MCF 10A (cell line): ENCODE measurements around the gene ZNF407. TPM values are rescaled to one million over a fixed set of nuclear protein-coding genes. Genes with fewer than 3 reads are reported as not detected.
A peak's percentile ranks its signal among the peaks of the same experiment; 100 is the strongest.

ENCODE experiments used
- BruUV-seq: library from RNA; stranded (reverse); fragments of 400-500 nt; replicated peaks from 2 replicates; lab custom pipeline; 2021; lab: Mats Ljungman, UMichigan
- CTCF ChIA-PET: fragments of 300-600 bp; sonication (Branson Sonifier 250); formaldehyde crosslinking; extraction: SDS; loops from one replicate; lab custom pipeline; 2021; ENCODE audit warnings: antibody characterized with exemption, inconsistent platforms; lab: Yijun Ruan, JAX
- POLR2A ChIA-PET: fragments of 300-600, 350-650 bp; sonication (Branson Sonifier 250); formaldehyde crosslinking; extraction: SDS; loops from one replicate; lab custom pipeline; 2020; ENCODE audit warnings: antibody characterized with exemption, inconsistent platforms; lab: Yijun Ruan, JAX
- DNase-seq: peaks from one replicate; pipeline ENCODE4 v3.0.0-alpha.2; 2018; ENCODE audit not compliant: unreplicated experiment
- H3K27ac Mint-ChIP-seq: one replicate; pipeline ENCODE4 v1.8.0; 2022; ENCODE audit warnings: mild to moderate bottlenecking, low read depth, mixed read lengths; ENCODE audit not compliant: unreplicated experiment
- H3K27me3 Mint-ChIP-seq: one replicate; pipeline ENCODE4 v1.8.0; 2022; ENCODE audit warnings: mixed read lengths; ENCODE audit not compliant: insufficient read depth, unreplicated experiment
- H3K36me3 Mint-ChIP-seq: one replicate; pipeline ENCODE4 v1.8.0; 2022; ENCODE audit warnings: mild to moderate bottlenecking, moderate library complexity, mixed read lengths; ENCODE audit not compliant: insufficient read depth, unreplicated experiment
- H3K4me1 Mint-ChIP-seq: one replicate; pipeline ENCODE4 v1.8.0; 2022; ENCODE audit warnings: mixed read lengths; ENCODE audit not compliant: insufficient read depth, unreplicated experiment
- H3K4me3 Mint-ChIP-seq: one replicate; pipeline ENCODE4 v1.8.0; 2022; ENCODE audit warnings: mild to moderate bottlenecking, moderate library complexity, mixed read lengths; ENCODE audit not compliant: unreplicated experiment
- H3K9me3 Mint-ChIP-seq: one replicate; pipeline ENCODE4 v1.8.0; 2022; ENCODE audit warnings: mixed read lengths; ENCODE audit not compliant: unreplicated experiment
- intact Hi-C: fragments of 100-400 bp; cut with micrococcal nuclease; formaldehyde crosslinking; loops from 2 replicates; pipeline ENCODE4 v1.14.1; 2022
- total RNA-seq: library from RNA; stranded (reverse); gene quantifications from 2 replicates; pipeline ENCODE4 v1.2.3, GENCODE V29; 2022
- TF ChIP-seq, protein P1 (sequence below): fragments of 200-600 bp; IDR thresholded peaks from one replicate; pipeline ENCODE4 v1.8.0; 2022; ENCODE audit warnings: antibody characterized with exemption, mild to moderate bottlenecking; ENCODE audit not compliant: unreplicated experiment

ZNF407 gene
- total RNA-seq, 1 experiment from 2014 or later: 9.5 TPM

DNA sequence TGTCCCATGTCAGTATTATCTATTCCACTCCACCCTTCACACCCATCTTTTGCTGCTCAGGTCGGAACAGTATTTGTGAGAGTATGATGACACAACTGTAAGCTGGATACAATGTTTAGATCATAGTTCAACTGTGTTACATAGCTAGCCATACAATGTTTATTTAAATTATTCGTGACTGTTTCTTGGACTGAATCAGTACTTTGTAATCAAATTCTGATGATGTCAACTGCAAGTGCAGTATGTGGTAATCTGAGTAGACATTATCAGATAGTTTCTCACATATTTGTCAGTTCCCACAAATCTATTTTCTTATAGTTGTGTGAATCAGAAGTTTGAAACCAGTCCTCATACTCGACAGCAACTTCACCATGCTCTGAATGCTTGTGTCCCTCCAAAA is 177.6 kb downstream of the ZNF407 start:
- Mint-ChIP-seq H3K27me3 (no peaks in the 10 kb centered on the region), H3K4me3 (no peak overlapping the region), H3K27ac (peak overlapping the region; percentile 28), H3K4me1 (peaks cover 16% of the 10 kb centered on the region), H3K9me3 (no peaks in the 10 kb centered on the region), H3K36me3 (peaks cover 7% of the 10 kb centered on the region)
- intact Hi-C loops: no loop called here
- TF ChIP-seq, protein P1, sequence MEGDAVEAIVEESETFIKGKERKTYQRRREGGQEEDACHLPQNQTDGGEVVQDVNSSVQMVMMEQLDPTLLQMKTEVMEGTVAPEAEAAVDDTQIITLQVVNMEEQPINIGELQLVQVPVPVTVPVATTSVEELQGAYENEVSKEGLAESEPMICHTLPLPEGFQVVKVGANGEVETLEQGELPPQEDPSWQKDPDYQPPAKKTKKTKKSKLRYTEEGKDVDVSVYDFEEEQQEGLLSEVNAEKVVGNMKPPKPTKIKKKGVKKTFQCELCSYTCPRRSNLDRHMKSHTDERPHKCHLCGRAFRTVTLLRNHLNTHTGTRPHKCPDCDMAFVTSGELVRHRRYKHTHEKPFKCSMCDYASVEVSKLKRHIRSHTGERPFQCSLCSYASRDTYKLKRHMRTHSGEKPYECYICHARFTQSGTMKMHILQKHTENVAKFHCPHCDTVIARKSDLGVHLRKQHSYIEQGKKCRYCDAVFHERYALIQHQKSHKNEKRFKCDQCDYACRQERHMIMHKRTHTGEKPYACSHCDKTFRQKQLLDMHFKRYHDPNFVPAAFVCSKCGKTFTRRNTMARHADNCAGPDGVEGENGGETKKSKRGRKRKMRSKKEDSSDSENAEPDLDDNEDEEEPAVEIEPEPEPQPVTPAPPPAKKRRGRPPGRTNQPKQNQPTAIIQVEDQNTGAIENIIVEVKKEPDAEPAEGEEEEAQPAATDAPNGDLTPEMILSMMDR: no peak
- ChIA-PET CTCF (interaction anchor here (1.0 kb wide), 1 partner anchor 16 kb away, joined by 3 read pairs; no protein-coding TSS in a partner anchor), POLR2A (no interaction called here)
- DNase-seq: peak; percentile 3
- BruUV-seq: no TSS peak

DNA sequence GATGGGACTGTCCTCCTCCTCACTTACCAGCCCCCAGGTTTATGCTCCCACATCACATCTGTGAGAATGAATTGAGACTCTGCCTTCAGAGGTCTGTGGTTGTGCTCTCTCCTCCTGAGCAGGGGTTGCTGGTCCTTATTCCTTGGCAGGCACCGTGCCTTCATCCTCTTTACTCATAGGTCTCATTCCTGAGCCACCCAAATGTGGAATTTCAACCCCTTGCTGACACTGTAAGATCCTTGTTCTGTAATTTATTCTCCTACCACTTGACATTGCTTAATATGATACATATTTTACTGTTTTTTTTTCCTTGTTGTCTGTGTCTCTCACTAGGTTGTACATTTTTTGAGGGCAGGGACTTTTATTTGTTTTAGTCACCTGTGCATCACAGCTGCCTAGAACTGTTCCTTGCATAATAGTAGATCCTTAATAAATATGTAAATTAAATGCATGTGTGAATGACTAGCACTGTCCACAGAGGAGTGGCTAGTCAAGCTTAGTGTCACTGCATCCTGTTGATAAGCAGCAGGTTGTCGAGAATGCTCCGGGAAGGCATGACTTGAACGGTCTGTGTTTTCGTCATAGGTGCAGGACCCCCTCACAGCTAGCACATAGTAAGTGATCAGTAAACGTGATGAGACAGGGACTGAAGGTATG is 180.6 kb downstream of the ZNF407 start:
- Mint-ChIP-seq H3K4me3 (no peak overlapping the region), H3K4me1 (peaks cover 16% of the 10 kb centered on the region), H3K36me3 (peaks cover 7% of the 10 kb centered on the region), H3K27me3 (no peaks in the 10 kb centered on the region), H3K27ac (peak overlapping the region; percentile 43), H3K9me3 (no peaks in the 10 kb centered on the region)
- no TSS peak for BruUV-seq
- TF ChIP-seq, protein P1: no peak
- POLR2A ChIA-PET: interaction anchor here (0.7 kb wide), 1 partner anchor 198 kb away, joined by 3 read pairs; no protein-coding TSS in a partner anchor
- DNase-seq: peak; percentile 11
- intact Hi-C loops: loop anchor here (1.0 kb wide), 1 partner anchor 32 kb away; no protein-coding TSS in a partner anchor
- CTCF ChIA-PET: interaction anchor here (0.6 to 0.7 kb wide), 4 partner anchors 15 to 88 kb away, joined by 3 to 6 read pairs (median 4); no protein-coding TSS in a partner anchor

DNA sequence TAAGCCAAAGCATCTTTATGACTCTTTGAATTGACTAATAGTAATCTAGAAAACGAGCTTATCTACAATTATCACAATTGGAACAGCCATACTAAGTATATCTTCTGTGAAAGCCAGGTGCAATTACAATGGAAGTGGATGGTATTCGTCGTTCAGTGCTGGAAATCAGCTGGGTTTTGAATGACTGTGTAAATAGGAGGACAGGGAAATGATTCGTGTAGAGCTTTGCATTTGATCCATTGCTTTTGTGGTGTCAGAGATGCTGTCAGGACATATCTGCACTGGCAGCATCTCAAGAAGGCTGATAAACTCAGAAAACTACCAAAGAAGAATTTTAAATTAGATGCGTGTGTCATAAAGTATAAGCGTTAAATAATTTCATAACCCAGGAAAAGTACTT is 187.1 kb downstream of the ZNF407 start:
- no peaks in the 10 kb centered on the region for H3K27me3 Mint-ChIP-seq
- no peak overlapping the region for H3K4me3 Mint-ChIP-seq
- no TSS peak for BruUV-seq
- intact Hi-C loops: no loop called here
- H3K9me3 Mint-ChIP-seq: no peaks in the 10 kb centered on the region
- TF ChIP-seq, protein P1: no peak
- peaks cover 2% of the 10 kb centered on the region for H3K4me1 Mint-ChIP-seq
- no peak overlapping the region for H3K27ac Mint-ChIP-seq
- no peak for DNase-seq
- no peaks in the 10 kb centered on the region for H3K36me3 Mint-ChIP-seq
- ChIA-PET POLR2A (no interaction called here), CTCF (no interaction called here)

DNA sequence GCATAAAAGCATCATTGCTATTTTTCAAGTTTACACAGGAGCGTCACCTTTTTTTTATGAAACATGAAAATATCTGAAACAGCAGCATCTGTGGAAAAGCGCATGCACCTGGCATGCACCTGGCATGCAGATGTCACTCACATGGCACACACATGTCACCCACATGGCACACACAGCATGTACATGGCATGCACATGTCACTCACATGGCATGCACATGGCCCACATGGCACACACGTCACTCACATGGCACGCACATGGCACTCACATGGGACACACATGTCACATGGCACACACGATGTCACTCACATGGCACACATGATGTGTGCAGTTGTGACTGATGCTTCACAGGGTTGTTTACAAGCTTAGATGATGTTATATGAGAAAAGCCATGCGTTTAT is 188.0 kb downstream of the ZNF407 start:
- Mint-ChIP-seq H3K4me3 (no peak overlapping the region), H3K4me1 (peaks cover 4% of the 10 kb centered on the region), H3K27ac (no peak overlapping the region), H3K36me3 (no peaks in the 10 kb centered on the region), H3K9me3 (no peaks in the 10 kb centered on the region), H3K27me3 (no peaks in the 10 kb centered on the region)
- TF ChIP-seq, protein P1: no peak
- BruUV-seq: no TSS peak
- intact Hi-C loops: no loop called here
- POLR2A ChIA-PET: no interaction called here
- no peak for DNase-seq
- CTCF ChIA-PET: no interaction called here
